HepG2 (cell line): ENCODE results near the gene TUBA8. TPM values are rescaled to one million over a fixed set of nuclear protein-coding genes. Genes with fewer than 3 reads are reported as not detected.

Experiments
- DPF2 ChIP-seq: sonication (generic); formaldehyde crosslinking; IDR thresholded peaks from 2 replicates; pipeline ENCODE4 v1.4.0; 2020; ENCODE audit warnings: mild to moderate bottlenecking, low read depth, missing genetic modification reagents, borderline replicate concordance
- EZH2 ChIP-seq: conservative IDR thresholded peaks from 2 replicates; pipeline ENCODE4 v1.6.1; 2012; ENCODE audit warnings: mild to moderate bottlenecking, low read depth, low read length, moderate library complexity
- HDAC2 ChIP-seq: sonication (generic); formaldehyde crosslinking; IDR thresholded peaks from 2 replicates; pipeline ENCODE4 v1.4.0; 2020; ENCODE audit warnings: missing genetic modification reagents
- HMG20A ChIP-seq: IDR thresholded peaks from 2 replicates; pipeline ENCODE4 v1.6.1; 2016; ENCODE audit warnings: borderline replicate concordance
- RXRA ChIP-seq: sonication (generic); formaldehyde crosslinking; IDR thresholded peaks from 2 replicates; pipeline ENCODE4 v1.5.1; 2020; ENCODE audit warnings: missing genetic modification reagents
- ZNF331 ChIP-seq: sonication (generic); formaldehyde crosslinking; IDR thresholded peaks from 2 replicates; pipeline ENCODE4 v1.4.0; 2020; ENCODE audit warnings: missing genetic modification reagents
- ZNF335 ChIP-seq: sonication (generic); formaldehyde crosslinking; IDR thresholded peaks from 2 replicates; pipeline ENCODE4 v1.4.0; 2020; ENCODE audit warnings: missing genetic modification reagents
- ZNF577 ChIP-seq: sonication (generic); formaldehyde crosslinking; IDR thresholded peaks from 2 replicates; pipeline ENCODE4 v1.4.0; 2020; ENCODE audit warnings: mild to moderate bottlenecking, low read depth, missing genetic modification reagents, borderline replicate concordance
- ZNF775 ChIP-seq: sonication (generic); formaldehyde crosslinking; IDR thresholded peaks from 2 replicates; pipeline ENCODE4 v1.4.0; 2020; ENCODE audit warnings: missing genetic modification reagents, mild to moderate bottlenecking, moderate library complexity, borderline replicate concordance
- polyA plus RNA-seq, 8 experiments: library from polyadenylated mRNA; depleted of rRNA in 3 of 8; stranded (reverse) in 7 of 8; unstranded in 1 of 8; fragments of >200 nt; fragmentation: Illumina TruSeq in 4 of 8; extraction: Trizol in 4 of 8; gene quantifications; 2 replicates each; pipeline versions ENCODE4 v1.2.1 to v1.2.3, GENCODE V29; 2011 to 2016; ENCODE audit warnings: low read depth in 4 of 8, missing spikeins in 1 of 8, mixed read lengths in 1 of 8; ENCODE audit not compliant: insufficient read depth in 1 of 8
- total RNA-seq, 5 experiments: library from RNA; depleted of rRNA; stranded (reverse); fragments of >200 nt; fragmentation: Illumina TruSeq; extraction: Trizol; gene quantifications; 2 replicates each; pipeline ENCODE4 v1.2.3, GENCODE V29; 2016; ENCODE audit warnings: low read depth in 1 of 5
- TF ChIP-seq, protein P1 (sequence below): sonication (generic); formaldehyde crosslinking; IDR thresholded peaks from 2 replicates; pipeline ENCODE4 v1.9.0; 2021; ENCODE audit warnings: missing genetic modification reagents, mild to moderate bottlenecking, borderline replicate concordance
- TF ChIP-seq, protein P2 (sequence below): sonication (generic); formaldehyde crosslinking; IDR thresholded peaks from 2 replicates; pipeline ENCODE4 v1.4.0; 2020; ENCODE audit warnings: mild to moderate bottlenecking, missing genetic modification reagents
- TF ChIP-seq, protein P3 (sequence below): sonication (generic); formaldehyde crosslinking; IDR thresholded peaks from 2 replicates; pipeline ENCODE4 v1.5.1; 2020; ENCODE audit warnings: mild to moderate bottlenecking, missing genetic modification reagents, moderate library complexity
- TF ChIP-seq, protein P4 (sequence below), 2 experiments: sonication (generic) in 1 of 2; formaldehyde crosslinking in 1 of 2; IDR thresholded peaks; 2 replicates each; pipeline versions ENCODE4 v1.6.1 to v1.9.0; 2014 to 2022; ENCODE audit warnings: antibody characterized with exemption in 1 of 2, borderline replicate concordance in 1 of 2, inconsistent platforms in 1 of 2, low read depth in 1 of 2, missing genetic modification reagents in 1 of 2

The TUBA8 gene
- total and polyA plus RNA-seq, 2 of the 13 experiments (the other 11 are each of a cell fraction or from before 2014, with no cell fraction given), result 0.35 to 0.69 TPM

DNA sequence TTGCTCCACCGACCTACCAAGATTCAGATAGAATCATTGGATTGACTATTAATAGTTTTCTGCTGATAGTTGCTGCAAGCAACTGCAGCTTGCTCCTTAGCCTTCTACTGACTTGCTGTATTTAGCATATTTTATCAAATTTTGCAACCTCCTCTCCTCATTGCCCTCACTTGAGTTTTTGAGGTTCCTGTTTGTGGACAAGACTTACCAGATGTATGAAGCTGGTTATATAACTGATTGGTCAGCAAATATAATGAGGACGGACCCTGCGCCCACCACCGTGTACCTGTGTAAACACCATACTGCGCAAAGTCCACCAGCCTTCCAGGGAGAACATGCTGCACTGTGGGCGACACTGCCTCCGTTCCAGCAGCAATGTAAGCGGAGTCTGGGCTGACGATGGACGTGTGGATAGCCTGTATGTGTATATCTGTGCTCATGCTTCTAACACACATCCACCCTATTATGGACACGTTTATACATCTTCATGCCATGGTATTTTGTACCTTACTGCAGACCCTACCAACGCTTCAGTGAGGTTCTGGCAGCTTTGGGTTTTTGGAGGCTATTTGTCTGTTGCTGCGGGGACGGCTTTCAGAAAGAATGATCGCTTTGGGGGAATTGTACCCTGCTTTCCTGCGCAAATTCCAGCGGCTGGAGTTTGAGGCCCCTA is 37.8 kb downstream of the TUBA8 start (continued):
- TF ChIP-seq, protein P1, sequence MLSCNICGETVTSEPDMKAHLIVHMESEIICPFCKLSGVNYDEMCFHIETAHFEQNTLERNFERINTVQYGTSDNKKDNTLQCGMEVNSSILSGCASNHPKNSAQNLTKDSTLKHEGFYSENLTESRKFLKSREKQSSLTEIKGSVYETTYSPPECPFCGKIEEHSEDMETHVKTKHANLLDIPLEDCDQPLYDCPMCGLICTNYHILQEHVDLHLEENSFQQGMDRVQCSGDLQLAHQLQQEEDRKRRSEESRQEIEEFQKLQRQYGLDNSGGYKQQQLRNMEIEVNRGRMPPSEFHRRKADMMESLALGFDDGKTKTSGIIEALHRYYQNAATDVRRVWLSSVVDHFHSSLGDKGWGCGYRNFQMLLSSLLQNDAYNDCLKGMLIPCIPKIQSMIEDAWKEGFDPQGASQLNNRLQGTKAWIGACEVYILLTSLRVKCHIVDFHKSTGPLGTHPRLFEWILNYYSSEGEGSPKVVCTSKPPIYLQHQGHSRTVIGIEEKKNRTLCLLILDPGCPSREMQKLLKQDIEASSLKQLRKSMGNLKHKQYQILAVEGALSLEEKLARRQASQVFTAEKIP (CRISPR knock-in tag), result no peak
- TF ChIP-seq ZNF577 (no peak), HMG20A (CRISPR knock-in tag) (peak; percentile 91), ZNF335 (CRISPR knock-in tag) (peak; percentile 66; the same call in 1 of the 2 replicates), ZNF775 (0 out of 2 replicates have a peak, but pooled peaks have one; percentile 39), EZH2 (no peak), HDAC2 (CRISPR knock-in tag) (peak; percentile 98), DPF2 (CRISPR knock-in tag) (peak; percentile 99), ZNF331 (CRISPR knock-in tag) (peak; percentile 89), RXRA (CRISPR knock-in tag) (peak; percentile 71; the same call in 1 of the 2 replicates)
- TF ChIP-seq, protein P2, sequence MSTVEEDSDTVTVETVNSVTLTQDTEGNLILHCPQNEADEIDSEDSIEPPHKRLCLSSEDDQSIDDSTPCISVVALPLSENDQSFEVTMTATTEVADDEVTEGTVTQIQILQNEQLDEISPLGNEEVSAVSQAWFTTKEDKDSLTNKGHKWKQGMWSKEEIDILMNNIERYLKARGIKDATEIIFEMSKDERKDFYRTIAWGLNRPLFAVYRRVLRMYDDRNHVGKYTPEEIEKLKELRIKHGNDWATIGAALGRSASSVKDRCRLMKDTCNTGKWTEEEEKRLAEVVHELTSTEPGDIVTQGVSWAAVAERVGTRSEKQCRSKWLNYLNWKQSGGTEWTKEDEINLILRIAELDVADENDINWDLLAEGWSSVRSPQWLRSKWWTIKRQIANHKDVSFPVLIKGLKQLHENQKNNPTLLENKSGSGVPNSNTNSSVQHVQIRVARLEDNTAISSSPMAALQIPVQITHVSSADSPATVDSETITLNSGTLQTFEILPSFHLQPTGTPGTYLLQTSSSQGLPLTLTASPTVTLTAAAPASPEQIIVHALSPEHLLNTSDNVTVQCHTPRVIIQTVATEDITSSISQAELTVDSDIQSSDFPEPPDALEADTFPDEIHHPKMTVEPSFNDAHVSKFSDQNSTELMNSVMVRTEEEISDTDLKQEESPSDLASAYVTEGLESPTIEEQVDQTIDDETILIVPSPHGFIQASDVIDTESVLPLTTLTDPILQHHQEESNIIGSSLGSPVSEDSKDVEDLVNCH (CRISPR knock-in tag), result no peak
- TF ChIP-seq, protein P3, sequence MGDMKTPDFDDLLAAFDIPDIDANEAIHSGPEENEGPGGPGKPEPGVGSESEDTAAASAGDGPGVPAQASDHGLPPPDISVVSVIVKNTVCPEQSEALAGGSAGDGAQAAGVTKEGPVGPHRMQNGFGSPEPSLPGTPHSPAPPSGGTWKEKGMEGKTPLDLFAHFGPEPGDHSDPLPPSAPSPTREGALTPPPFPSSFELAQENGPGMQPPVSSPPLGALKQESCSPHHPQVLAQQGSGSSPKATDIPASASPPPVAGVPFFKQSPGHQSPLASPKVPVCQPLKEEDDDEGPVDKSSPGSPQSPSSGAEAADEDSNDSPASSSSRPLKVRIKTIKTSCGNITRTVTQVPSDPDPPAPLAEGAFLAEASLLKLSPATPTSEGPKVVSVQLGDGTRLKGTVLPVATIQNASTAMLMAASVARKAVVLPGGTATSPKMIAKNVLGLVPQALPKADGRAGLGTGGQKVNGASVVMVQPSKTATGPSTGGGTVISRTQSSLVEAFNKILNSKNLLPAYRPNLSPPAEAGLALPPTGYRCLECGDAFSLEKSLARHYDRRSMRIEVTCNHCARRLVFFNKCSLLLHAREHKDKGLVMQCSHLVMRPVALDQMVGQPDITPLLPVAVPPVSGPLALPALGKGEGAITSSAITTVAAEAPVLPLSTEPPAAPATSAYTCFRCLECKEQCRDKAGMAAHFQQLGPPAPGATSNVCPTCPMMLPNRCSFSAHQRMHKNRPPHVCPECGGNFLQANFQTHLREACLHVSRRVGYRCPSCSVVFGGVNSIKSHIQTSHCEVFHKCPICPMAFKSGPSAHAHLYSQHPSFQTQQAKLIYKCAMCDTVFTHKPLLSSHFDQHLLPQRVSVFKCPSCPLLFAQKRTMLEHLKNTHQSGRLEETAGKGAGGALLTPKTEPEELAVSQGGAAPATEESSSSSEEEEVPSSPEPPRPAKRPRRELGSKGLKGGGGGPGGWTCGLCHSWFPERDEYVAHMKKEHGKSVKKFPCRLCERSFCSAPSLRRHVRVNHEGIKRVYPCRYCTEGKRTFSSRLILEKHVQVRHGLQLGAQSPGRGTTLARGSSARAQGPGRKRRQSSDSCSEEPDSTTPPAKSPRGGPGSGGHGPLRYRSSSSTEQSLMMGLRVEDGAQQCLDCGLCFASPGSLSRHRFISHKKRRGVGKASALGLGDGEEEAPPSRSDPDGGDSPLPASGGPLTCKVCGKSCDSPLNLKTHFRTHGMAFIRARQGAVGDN, result peak; percentile 71
- TF ChIP-seq, protein P4, sequence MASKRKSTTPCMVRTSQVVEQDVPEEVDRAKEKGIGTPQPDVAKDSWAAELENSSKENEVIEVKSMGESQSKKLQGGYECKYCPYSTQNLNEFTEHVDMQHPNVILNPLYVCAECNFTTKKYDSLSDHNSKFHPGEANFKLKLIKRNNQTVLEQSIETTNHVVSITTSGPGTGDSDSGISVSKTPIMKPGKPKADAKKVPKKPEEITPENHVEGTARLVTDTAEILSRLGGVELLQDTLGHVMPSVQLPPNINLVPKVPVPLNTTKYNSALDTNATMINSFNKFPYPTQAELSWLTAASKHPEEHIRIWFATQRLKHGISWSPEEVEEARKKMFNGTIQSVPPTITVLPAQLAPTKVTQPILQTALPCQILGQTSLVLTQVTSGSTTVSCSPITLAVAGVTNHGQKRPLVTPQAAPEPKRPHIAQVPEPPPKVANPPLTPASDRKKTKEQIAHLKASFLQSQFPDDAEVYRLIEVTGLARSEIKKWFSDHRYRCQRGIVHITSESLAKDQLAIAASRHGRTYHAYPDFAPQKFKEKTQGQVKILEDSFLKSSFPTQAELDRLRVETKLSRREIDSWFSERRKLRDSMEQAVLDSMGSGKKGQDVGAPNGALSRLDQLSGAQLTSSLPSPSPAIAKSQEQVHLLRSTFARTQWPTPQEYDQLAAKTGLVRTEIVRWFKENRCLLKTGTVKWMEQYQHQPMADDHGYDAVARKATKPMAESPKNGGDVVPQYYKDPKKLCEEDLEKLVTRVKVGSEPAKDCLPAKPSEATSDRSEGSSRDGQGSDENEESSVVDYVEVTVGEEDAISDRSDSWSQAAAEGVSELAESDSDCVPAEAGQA (IDR thresholded peaks at IDR 0.05; ENCODE audit: low read depth), result 0 out of 2 replicates have a peak, but pooled peaks have one; percentile 48
- TF ChIP-seq, protein P4 (CRISPR knock-in tag; IDR thresholded peaks at IDR 0.05; ENCODE audit: borderline replicate concordance), result no peak
